ENCODE data around the gene FBN3.
"Not testable (repeated sequence)": the region's sequence is repeated elsewhere in the genome, so short reads cannot be mapped to it uniquely, and the experiment has no call there.

Gene FBN3

GRCh38 chr19:8057545-8058270, 91.7 kb downstream of the FBN3 start:
- no peak for DNase-seq (ENCODE audit: low read depth, low spot score)

GRCh38 chr19:8056533-8056932, 92.9 kb downstream of the FBN3 start:
- no peak for DNase-seq (ENCODE audit: low read depth, low spot score)

GRCh38 chr19:8054169-8054568, 95.2 kb downstream of the FBN3 start:
- DNase-seq (ENCODE audit: low read depth, low spot score): no peak

- no peak for DNase-seq (ENCODE audit: low read depth, low spot score)
Observed at GRCh38 chr19:8052464-8052859, 96.9 kb downstream of the FBN3 start, which contains the start of gene CCL25. TSS of gene CCL25 (plus strand) at chr19:8052760. CDS start at chr19:8053050, 290 bp downstream.

- DNase-seq (ENCODE audit: low read depth, low spot score): no peak
Observed at GRCh38 chr19:8050274-8051096, 98.9 kb downstream of the FBN3 start.

GRCh38 chr19:8046569-8047165, 102.7 kb downstream of the FBN3 start:
- no peak for DNase-seq (ENCODE audit: low read depth, low spot score)

GRCh38 chr19:8045872-8046568, 103.4 kb downstream of the FBN3 start:
- DNase-seq (ENCODE audit: low read depth, low spot score): no peak

- DNase-seq (ENCODE audit: low read depth, low spot score): no peak
Observed at GRCh38 chr19:8044018-8044417, 105.4 kb downstream of the FBN3 start.

GRCh38 chr19:8042900-8043299, 106.5 kb downstream of the FBN3 start:
- DNase-seq (ENCODE audit: low read depth, low spot score): no peak

- DNase-seq (ENCODE audit: low read depth, low spot score): no peak
Observed at GRCh38 chr19:8041531-8041931, 107.9 kb downstream of the FBN3 start.

- no peak for DNase-seq (ENCODE audit: low read depth, low spot score)
Observed at GRCh38 chr19:8039231-8039630, 110.2 kb downstream of the FBN3 start.

GRCh38 chr19:8038815-8039214, 110.6 kb downstream of the FBN3 start:
- DNase-seq (ENCODE audit: low read depth, low spot score): no peak

GRCh38 chr19:8036434-8037099, 112.8 kb downstream of the FBN3 start:
- DNase-seq (ENCODE audit: low read depth, low spot score): no peak

- DNase-seq (ENCODE audit: low read depth, low spot score): no peak
Observed at GRCh38 chr19:8034178-8034525, 115.2 kb downstream of the FBN3 start.

- not testable (repeated sequence) for DNase-seq (ENCODE audit: low read depth, low spot score)
Observed at GRCh38 chr19:8033287-8034177, 115.9 kb downstream of the FBN3 start.

- no peak for DNase-seq (ENCODE audit: low read depth, low spot score)
Observed at GRCh38 chr19:8030960-8031359, 118.4 kb downstream of the FBN3 start.

GRCh38 chr19:8028951-8029491, 120.4 kb downstream of the FBN3 start:
- no peak for DNase-seq (ENCODE audit: low read depth, low spot score)

- DNase-seq (ENCODE audit: low read depth, low spot score): no peak
Observed at GRCh38 chr19:8025316-8025715, 124.1 kb downstream of the FBN3 start.

- DNase-seq (ENCODE audit: low read depth, low spot score): not testable (repeated sequence)
Observed at GRCh38 chr19:8024256-8024655, 125.1 kb downstream of the FBN3 start.

- no peak for DNase-seq (ENCODE audit: low read depth, low spot score)
Observed at GRCh38 chr19:8023371-8023770, 126.0 kb downstream of the FBN3 start.

Data from smooth muscle cell of the brain vasculature (primary cell).